ENCODE measurements around the gene ITGA1.

ITGA1 gene

GRCh38 chr5:52977264-52977897, 189.7 kb downstream of the ITGA1 start:
- DNase-seq: no peak

- no peak for DNase-seq
Measured at GRCh38 chr5:52981507-52981906, 193.8 kb downstream of the ITGA1 start.

GRCh38 chr5:52983731-52984636, 196.3 kb downstream of the ITGA1 start:
- DNase-seq: no peak

- no peak for DNase-seq
Measured at GRCh38 chr5:52985306-52985705, 197.6 kb downstream of the ITGA1 start.

- DNase-seq: no peak
Measured at GRCh38 chr5:52987711-52988331, 200.1 kb downstream of the ITGA1 start.

GRCh38 chr5:52988335-52989024, 200.8 kb downstream of the ITGA1 start:
- no peak for DNase-seq

- peak in 1 of 2 donors; percentile 21 for DNase-seq
Measured at GRCh38 chr5:52989025-52989780, 201.5 kb downstream of the ITGA1 start, which contains the start of gene ITGA2. Gene ITGA2, plus strand, starts transcription at chr5:52989352. Its CDS starts 117 bp downstream, at chr5:52989469.

- DNase-seq: peak; percentile 16 to 26
Measured at GRCh38 chr5:52989781-52990527, 202.2 kb downstream of the ITGA1 start.

- no peak for DNase-seq
Measured at GRCh38 chr5:52990528-52990925, 202.8 kb downstream of the ITGA1 start.

GRCh38 chr5:52993367-52993766, 205.7 kb downstream of the ITGA1 start:
- DNase-seq: no peak

- DNase-seq: no peak
Measured at GRCh38 chr5:52994266-52994665, 206.6 kb downstream of the ITGA1 start.

- no peak for DNase-seq
Measured at GRCh38 chr5:52995095-52995494, 207.4 kb downstream of the ITGA1 start.

- DNase-seq: no peak
Measured at GRCh38 chr5:52995914-52996313, 208.2 kb downstream of the ITGA1 start.

GRCh38 chr5:52996979-52997378, 209.3 kb downstream of the ITGA1 start:
- DNase-seq: no peak

GRCh38 chr5:52997424-52997823, 209.7 kb downstream of the ITGA1 start:
- no peak for DNase-seq

- DNase-seq: no peak
Measured at GRCh38 chr5:52998552-52999313, 211.0 kb downstream of the ITGA1 start.

GRCh38 chr5:52999344-52999949, 211.7 kb downstream of the ITGA1 start:
- no peak for DNase-seq

- DNase-seq: no peak
Measured at GRCh38 chr5:53001541-53001940, 213.8 kb downstream of the ITGA1 start.

GRCh38 chr5:53002491-53002890, 214.8 kb downstream of the ITGA1 start:
- DNase-seq: no peak

GRCh38 chr5:53003144-53003543, 215.4 kb downstream of the ITGA1 start:
- DNase-seq: no peak
